Measurements from ENCODE around the gene FHL2.

Gene FHL2

DNA sequence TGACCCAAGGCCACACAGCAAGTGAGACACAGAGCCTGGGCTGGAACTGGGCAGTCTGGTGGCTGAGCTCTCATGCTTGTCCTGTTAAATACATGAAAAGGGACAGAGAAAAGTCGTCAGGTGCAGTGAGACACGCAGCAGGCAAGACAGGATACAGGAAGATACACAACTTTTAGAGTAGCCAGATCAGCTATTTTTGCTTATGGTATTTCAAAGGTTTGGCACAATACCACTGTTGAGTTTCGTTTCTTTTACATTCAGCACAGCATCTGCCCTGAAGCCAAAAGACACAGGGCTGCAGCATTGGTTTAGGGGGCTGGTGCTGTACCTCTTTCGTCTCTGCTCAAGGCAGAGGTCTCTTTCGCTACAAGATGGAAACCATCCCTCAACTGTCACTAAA is 14.0 kb downstream of the FHL2 start:
- no peak for DNase-seq
- no peak for TF ChIP-seq GATA1 (IDR thresholded peaks at IDR 0.05; ENCODE audit: low read depth, low read length)
- no peak for TF ChIP-seq POLR2A (IDR thresholded peaks at IDR 0.05; ENCODE audit: low read length)

GRCh38 chr2:105384216-105384615 is 14.6 kb downstream of the FHL2 start:
- no peak for DNase-seq
- TF ChIP-seq POLR2A (IDR thresholded peaks at IDR 0.05; ENCODE audit: low read length) (no peak), GATA1 (IDR thresholded peaks at IDR 0.05; ENCODE audit: low read depth, low read length) (no peak)

- TF ChIP-seq POLR2A (IDR thresholded peaks at IDR 0.05; ENCODE audit: low read length) (no peak), GATA1 (IDR thresholded peaks at IDR 0.05; ENCODE audit: low read depth, low read length) (no peak)
Measured at GRCh38 chr2:105383432-105384166, 15.3 kb downstream of the FHL2 start.

GRCh38 chr2:105382177-105382576 is 16.7 kb downstream of the FHL2 start:
- DNase-seq, result no peak
- TF ChIP-seq POLR2A (IDR thresholded peaks at IDR 0.05; ENCODE audit: low read length), result no peak
- TF ChIP-seq GATA1 (IDR thresholded peaks at IDR 0.05; ENCODE audit: low read depth, low read length), result no peak

More at GRCh38 chr2:105383432-105384166, 15.3 kb downstream of the FHL2 start:
- DNase-seq, result no peak

GRCh38 chr2:105381101-105381668 is 17.7 kb downstream of the FHL2 start:
- no peak for DNase-seq
- peak; percentile 0 for TF ChIP-seq POLR2A (IDR thresholded peaks at IDR 0.05; ENCODE audit: low read length)
- TF ChIP-seq GATA1 (IDR thresholded peaks at IDR 0.05; ENCODE audit: low read depth, low read length), result no peak

DNA sequence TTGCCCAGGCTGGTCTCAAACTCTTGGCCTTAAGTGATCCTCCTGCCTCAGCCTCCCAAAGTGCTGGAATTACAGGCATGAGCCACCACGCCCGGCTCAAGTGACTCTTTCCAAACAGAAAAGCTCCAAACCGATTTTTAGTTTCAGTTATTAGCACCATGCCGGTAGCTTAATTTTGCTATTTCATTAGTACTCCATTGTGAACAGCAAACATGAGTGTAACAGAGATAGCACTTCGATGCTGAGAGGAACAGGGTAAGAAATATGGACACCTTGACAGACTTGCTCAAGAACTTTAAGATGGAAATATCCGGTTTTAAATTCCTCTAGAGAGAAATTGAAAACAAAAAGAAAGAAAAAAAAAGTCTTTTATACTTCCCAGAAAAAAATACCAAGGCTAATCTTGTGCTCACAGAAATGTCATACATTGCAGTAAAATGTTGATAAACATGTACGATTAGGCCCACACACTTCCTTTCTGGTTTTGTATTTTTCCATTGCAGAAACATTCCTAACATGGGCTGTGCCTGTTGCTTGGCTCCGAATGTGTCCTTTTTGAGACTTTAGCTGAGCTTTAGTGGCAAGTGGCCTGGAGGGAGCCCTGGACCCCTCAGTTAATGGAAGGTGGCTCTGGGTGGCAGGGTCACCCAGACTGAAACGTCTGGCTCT is 18.3 kb downstream of the FHL2 start:
- TF ChIP-seq POLR2A (IDR thresholded peaks at IDR 0.05; ENCODE audit: low read length), result peak; percentile 34
- TF ChIP-seq GATA1 (IDR thresholded peaks at IDR 0.05; ENCODE audit: low read depth, low read length), result no peak
- DNase-seq, result peak; percentile 35 to 46

DNA sequence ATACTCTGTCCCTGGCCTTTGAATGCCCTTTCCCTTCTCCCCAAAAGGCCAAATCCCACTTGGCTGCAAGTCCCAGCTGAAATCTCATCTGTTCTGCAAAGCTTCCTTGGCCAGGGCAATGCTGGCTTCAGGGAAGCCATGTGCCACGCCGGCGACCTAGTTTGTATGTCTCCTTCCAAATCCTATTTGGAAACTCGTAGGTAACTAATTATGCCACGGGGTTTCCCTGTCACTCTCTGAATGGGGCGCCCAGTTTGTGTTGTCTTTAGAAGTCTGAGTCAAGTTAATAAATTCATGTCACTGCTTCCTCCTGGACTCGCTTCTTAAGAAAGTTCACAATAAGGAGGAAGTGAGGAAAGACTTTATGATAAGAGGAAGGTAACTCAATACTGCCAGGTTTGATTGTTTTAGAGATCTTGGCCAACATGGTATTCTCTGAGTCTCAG is 19.1 kb downstream of the FHL2 start:
- no peak for DNase-seq
- TF ChIP-seq POLR2A (IDR thresholded peaks at IDR 0.05; ENCODE audit: low read length) (no peak), GATA1 (IDR thresholded peaks at IDR 0.05; ENCODE audit: low read depth, low read length) (no peak)

- no peak for TF ChIP-seq POLR2A (IDR thresholded peaks at IDR 0.05; ENCODE audit: low read length)
- no peak for TF ChIP-seq GATA1 (IDR thresholded peaks at IDR 0.05; ENCODE audit: low read depth, low read length)
- no peak for DNase-seq
Measured at GRCh38 chr2:105378921-105379383, 19.9 kb downstream of the FHL2 start.

GRCh38 chr2:105378276-105378840 is 20.5 kb downstream of the FHL2 start:
- no peak for TF ChIP-seq POLR2A (IDR thresholded peaks at IDR 0.05; ENCODE audit: low read length)
- TF ChIP-seq GATA1 (IDR thresholded peaks at IDR 0.05; ENCODE audit: low read depth, low read length), result no peak
- no peak for DNase-seq

DNA sequence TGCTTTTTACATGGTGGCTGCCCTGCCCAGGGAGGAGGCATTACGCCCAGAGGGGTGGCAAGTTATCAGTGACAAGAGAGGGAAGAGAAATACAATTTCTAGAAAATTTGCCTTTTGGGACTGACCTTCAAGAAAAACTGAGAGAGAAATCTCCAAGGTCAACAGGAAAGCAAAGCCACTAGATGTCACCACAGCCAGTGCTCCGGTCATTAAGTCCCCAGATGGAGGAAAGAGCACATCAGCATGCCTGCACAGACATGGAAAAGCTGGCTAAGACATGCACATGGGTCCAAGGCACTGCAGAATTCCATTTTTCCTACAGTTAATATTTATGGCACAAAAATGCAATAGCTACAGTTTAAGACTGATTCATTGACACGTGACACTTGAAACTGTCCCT is 21.0 kb downstream of the FHL2 start:
- TF ChIP-seq POLR2A (IDR thresholded peaks at IDR 0.05; ENCODE audit: low read length) (no peak), GATA1 (IDR thresholded peaks at IDR 0.05; ENCODE audit: low read depth, low read length) (no peak)

DNA sequence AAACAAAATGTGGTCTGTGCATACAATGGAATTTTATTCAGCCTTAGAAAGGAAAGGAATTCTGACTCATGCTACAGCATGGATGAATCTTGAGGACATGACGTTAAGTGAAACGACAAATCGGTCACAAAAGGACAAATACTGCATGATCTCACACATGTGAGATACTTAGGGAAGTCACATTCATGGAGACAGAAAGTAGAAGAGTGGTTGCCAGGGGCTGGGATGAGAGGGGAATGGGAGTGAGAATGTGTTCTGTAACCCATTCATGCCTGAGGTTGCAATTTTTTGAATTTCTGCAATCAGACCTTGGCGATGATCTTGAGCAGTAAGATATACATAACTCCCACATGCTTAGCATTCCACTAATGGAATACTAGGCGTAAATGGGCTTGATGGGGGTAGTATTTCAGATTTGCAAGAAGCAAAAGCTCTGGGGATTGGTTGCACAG is 22.0 kb downstream of the FHL2 start:
- no peak for DNase-seq

More for the DNA sequence above, 21.0 kb downstream of the FHL2 start:
- DNase-seq, result peak in 1 of 2 experiments; percentile 3

GRCh38 chr2:105376010-105376409 is 22.8 kb downstream of the FHL2 start:
- TF ChIP-seq GATA1 (IDR thresholded peaks at IDR 0.05; ENCODE audit: low read depth, low read length) (no peak), POLR2A (IDR thresholded peaks at IDR 0.05; ENCODE audit: low read length) (no peak)
- DNase-seq, result no peak

More for the DNA sequence above, 22.0 kb downstream of the FHL2 start:
- TF ChIP-seq POLR2A (IDR thresholded peaks at IDR 0.05; ENCODE audit: low read length), result no peak
- TF ChIP-seq GATA1 (IDR thresholded peaks at IDR 0.05; ENCODE audit: low read depth, low read length), result no peak

GRCh38 chr2:105375001-105375561 is 23.8 kb downstream of the FHL2 start:
- TF ChIP-seq POLR2A (IDR thresholded peaks at IDR 0.05; ENCODE audit: low read length), result no peak
- TF ChIP-seq GATA1 (IDR thresholded peaks at IDR 0.05; ENCODE audit: low read depth, low read length), result no peak
- DNase-seq, result no peak

All from erythroblast (primary cell).